NCI-H1105 (cell line): ENCODE measurements around the gene RB1.
"Not testable (repeated sequence)": the region's sequence is repeated elsewhere in the genome, so short reads cannot be mapped to it uniquely, and the experiment has no call there.

ENCODE experiments used
- DNase-seq: peaks from one replicate; lab custom pipeline; 2025; lab: John Stamatoyannopoulos, UW

Gene RB1

DNA sequence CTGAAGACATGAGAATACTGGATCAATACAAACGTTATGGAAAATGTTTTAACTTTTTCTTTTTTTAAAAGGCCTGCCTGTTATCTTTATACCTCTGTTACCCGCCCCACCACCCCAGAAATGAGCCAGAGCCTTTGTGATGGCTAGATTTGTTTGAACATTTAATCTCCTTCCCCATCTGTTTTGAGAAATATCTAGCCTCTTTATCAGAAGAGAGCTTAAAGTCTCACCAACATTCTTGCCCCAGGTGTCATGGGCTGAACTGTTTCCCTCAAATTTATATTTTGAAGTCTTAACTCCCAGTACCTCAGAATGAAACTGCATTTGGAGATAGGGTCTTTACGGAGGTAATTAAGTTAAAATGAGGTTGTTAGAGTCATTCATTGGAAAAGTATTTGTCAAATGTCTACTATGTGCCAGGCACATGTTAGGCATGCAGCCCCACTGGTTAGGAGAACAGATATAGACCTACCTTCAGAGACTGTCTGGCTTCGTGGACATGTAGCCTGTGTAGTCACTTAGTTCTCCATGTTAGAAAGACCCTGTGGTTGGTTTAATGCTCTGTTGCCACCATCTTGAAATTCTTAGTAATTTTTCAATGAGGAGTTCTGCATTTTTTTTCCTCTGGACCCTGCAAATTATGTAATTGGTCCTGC, 6.3 kb upstream of the RB1 start:
- no peak for DNase-seq

DNA sequence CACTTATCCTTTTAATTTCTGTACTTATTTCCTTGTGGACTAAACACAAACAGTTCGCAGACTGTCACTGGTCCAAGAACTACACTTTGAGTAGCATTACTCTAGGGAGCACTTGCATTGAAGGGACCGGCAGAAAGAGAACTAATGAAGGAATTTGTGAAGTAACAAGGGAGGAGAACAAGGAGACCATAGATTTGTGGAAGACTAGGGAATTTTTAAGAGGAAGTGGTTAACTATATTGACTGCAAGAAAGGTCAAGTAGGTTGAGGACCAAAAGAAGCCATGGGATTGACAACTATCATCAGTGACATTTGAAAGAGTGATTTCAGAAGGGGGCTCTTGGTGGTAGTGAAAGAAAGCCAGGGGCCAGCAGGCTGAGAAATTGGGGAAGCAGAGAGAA, 4.0 kb upstream of the RB1 start:
- no peak for DNase-seq

DNA sequence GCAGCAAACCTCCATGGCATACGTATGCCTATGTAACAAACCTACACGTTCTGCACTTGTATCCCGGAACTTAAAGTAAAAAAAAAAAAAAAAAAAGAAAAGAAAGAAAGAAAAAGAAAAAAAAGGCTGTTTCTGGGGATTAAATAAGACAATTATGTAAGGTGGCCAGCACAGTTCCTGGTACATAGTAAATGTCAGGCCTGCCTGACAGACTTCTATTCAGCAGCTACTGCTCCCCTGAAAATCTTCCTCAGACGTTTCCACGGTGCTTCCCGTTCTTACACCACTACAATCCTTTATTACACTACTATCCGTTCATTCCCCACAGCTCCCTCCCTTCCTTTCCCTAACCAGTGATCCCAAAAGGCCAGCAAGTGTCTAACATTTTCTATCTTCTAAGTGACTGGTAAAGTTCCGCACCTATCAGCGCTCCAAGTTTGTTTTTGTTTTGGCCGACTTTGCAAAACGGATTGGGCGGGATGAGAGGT, 636 bp upstream of the RB1 start:
- no peak for DNase-seq

GRCh38 chr13:48304143-48304876, 759 bp downstream of the RB1 start:
- no peak for DNase-seq

- DNase-seq, result no peak
Observed at GRCh38 chr13:48311223-48311622, 7.7 kb downstream of the RB1 start.

DNA sequence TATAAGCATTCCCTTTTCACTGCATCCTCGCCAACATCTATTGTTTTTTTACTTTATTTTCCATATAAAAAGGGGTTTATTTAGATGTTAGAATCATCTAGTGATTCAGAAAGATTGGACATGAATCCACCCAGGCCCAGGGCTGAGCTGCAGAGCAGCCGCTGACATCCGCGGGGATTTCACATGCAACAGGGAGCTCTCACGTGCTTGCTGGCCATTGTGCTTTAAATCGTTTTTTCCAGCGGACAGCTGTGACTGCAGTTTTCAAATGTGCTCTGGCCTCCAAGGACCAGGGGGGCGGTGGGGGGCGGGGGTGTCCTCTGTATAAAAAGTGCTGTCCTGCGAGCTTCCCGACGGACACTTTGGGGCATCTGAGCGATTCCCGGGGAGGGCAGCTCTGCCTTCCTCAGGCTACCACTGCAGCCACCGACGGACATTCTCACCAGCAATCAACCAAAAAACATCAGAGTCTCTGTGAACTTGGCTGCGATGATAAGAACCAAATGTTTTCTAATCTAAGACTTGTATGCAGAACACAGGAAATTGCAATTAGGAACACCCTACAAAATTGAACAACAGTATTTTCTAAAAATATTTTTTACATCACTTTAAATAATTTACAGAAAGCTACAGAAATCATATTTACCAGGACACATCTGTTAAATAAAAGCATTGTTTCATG, 12.6 kb downstream of the RB1 start:
- DNase-seq, result no peak

DNA sequence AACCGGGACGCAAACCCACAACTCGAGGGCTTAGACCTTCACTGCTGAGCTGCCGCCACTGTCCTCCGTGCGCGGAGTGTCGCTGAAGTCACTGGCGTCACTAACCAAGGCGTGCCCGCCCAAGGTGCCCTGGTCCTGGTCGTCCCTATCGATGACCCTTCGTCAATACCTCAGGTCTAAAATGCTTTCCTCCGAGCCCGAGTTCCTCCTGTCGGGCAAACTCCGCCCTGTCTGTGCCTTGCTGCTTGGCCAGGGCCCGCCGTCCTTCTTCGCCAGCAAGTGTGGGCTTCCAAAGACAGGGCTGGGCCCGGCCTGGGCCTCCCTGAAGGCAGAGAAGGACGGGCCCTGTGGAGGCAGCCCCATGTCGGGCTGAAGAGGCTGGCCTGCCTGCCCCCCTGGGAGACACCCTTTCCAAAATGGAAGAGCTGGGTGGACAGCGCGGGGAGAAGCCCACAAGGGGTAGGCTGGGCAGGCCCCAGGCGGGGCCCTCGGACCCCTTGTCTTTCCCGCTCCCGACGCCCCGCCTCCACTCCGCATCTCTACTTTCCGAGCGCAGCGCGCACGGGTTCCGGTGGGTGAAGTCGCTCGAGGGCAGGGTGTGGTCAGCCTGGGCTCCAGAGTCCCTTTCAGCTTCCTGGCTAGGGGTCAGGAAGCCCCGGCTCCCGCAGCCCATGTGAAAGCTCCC, 13.4 kb downstream of the RB1 start:
- DNase-seq, result no peak

DNA sequence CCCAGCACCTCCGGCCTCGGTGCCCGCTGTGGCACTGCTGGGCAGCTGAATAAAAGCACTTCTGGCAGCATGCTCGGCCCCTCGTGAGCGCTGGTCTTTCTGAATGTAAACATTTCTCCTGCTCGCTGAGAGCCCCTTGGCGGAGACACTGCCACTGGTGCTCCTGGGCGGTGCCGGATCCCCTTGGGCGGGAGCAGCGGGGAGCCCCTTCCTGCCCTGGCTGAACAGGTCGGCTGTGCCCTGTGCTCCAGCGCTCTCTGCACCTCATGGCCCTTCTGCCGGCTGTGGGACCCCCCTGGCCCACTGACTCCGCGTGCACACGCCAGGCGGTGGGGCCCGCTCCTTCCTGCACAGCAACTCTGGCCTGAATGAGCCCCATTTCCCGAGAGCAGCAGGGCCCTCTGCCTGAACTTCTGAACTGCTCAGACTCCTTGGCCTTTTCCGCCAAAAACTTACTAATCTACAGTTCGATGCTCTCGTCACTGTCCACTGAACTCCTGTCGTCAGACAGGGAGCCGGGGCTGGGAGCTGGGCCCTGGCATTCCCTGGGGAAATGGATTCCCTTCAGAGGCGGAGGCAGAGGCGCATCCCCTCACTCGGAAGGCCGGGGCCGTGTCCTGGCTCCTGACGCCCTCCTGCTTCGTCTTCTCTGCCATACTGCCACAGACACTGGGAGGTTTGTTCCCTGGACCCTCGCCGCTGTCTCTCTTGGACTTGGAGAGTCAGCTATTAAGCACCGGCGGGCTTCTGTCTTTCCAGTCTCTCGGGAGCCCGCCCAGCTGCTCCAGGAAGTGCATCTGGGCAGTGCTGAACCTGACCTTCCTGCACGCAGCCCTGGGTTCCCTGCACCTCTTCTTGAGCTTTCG, 14.2 kb downstream of the RB1 start:
- no peak for DNase-seq

GRCh38 chr13:48318377-48318811, 14.8 kb downstream of the RB1 start:
- DNase-seq, result no peak

DNA sequence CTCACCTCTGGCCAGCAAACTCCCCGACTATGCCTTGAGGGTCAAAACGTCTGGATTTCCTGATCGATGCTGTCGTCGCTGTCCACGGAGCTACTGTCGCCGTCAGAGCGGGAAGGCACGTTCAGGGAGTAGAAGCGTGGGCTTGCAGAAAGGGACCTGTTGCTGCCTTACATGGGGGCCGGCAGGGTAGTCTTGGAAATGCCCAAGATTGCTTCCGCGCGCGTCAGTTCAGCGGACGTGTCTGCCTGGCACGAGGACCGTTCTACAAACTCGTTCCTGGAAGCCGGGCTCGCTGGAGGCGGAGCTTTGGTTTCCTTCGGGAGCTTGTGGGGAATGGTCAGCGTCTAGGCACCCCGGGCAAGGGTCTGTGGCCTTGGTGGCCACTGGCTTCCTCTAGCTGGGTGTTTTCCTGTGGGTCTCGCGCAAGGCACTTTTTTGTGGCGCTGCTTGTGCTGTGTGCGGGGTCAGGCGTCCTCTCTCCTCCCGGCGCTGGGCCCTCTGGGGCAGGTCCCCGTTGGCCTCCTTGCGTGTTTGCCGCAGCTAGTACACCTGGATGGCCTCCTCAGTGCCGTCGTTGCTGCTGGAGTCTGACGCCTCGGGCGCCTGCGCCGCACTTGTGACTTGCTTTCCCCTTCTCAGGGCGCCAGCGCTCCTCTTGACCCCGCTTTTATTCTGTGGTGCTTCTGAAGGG, 15.4 kb downstream of the RB1 start:
- no peak for DNase-seq

DNA sequence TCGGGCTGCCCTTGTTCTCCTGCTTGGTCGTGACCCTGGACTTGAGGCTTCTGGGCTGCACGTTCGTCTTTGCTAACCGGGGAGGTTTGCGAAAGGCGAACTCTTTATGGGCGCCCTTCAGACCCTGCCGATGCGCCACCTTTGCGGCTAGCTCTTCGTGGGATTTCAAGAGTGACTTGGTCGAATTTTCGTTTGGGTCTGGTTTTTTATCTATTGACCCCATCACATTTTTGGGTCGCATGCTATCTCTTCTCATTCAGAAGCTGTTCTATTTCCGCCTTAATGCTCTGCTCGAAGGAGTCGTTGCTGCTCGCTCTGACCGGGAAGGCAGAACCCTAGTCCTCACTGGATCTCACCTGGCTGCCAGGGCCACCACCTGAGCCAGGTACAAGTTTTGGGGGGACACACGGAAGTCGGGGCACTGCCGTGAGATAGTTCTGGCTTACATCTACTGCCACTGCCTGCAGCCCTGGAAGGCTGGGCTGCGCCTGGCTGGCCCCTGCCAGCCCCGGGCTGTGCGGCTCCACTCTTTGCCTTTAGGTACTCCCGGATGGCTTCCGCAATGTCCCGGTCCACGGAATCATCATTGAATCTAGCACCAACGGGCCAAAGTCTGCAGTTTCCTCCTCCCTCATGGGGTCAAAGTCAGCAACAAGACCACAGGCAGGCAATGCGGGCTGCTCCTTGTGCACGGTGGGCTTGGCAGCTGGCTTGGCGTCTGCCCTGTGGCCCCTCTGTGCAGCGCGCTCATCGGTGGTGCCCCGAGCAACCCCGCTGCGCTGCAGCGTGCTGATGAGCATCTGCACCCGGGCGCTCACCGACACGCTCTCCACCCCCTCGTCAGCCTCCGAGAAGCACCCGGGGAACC, 16.2 kb downstream of the RB1 start:
- no peak for DNase-seq

DNA sequence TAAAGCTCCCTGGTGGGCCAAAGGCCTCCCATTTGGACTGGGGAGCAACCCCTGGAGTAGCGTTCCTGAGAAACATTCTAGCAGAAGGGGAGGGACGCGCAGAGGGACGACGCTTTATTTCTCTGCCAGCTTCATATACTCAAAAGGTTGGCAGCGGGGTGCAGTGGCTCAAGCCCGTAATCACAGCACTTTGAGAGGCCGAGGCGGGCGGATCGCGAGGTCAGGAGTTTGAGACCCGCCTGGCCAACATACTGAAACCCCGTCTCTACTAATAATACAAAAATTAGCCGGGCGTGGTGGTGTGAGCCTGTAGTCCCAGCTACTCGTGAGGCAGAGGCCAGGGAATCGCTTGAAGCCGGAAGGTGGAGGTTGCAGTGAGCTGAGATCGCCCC, 16.8 kb downstream of the RB1 start:
- DNase-seq, result no peak

DNA sequence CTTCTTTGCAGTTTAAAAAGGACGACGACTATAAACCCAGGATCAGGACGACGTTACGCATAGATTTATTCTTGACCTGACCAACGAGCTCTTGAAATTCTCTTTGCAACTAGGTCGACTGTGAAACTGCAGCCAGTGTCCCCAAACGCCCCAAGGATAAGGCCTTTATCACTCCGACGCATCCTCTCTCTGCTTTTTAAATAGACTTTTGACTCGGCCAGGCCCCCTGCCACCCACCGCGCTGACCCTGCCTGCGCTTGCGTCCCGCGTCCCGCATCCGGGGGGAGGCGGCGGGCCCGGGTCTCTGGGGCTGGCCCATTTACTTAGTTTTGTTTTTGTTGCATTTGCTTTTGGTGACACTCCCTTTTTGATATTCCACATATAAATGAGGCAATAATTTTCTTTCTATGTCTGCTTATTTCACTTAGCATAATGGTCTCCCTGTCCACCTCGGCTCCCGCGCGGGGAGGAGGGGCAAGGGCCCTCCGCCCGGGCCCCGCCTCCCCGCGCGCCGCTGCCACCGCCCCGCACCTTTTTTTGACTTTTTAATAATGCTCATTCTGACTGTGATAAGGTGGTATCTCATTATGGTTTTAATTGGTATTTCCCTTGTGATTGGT, 17.4 kb downstream of the RB1 start:
- no peak for DNase-seq

DNA sequence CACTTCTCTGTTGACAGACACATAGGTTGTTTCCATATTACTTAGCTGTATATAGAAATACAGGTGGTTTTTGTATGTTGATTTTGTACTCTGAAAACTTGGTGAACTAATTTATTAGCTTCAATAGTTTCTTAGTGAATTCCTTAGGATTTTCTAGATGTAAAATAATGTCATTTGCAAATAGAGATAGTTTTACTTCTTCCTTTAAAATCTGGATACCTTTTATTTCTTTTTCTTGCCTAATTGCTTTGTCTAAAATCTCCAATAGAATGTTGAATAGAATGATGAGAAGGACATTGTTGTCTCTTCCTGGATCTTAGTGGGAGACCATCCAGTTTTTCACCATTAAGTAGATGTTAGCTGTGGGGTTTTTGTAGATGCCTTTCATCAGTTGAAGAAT, 18.7 kb downstream of the RB1 start:
- DNase-seq, result no peak

DNA sequence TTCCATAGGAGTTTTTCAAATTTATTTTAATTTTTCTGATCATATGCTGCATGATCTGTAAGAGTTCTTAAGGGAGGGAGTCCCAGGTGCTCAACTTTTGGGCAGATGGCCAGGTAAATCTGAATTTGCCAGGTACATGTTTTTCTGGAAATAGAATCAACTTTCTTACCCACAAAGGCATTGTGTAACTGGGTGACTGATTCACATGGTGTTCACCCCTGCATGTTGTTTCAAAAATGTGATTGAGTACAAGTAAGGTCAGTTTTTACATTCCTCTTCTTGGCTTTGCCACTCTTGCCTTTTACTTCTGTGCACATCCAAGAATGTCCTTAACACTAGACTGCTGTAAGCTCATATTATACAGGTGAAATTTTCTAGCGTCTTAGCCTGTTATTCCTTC, 30.4 kb downstream of the RB1 start:
- DNase-seq, result no peak

- DNase-seq, result peak; percentile 9
Observed at GRCh38 chr13:48334534-48335127, 31.1 kb downstream of the RB1 start.

DNA sequence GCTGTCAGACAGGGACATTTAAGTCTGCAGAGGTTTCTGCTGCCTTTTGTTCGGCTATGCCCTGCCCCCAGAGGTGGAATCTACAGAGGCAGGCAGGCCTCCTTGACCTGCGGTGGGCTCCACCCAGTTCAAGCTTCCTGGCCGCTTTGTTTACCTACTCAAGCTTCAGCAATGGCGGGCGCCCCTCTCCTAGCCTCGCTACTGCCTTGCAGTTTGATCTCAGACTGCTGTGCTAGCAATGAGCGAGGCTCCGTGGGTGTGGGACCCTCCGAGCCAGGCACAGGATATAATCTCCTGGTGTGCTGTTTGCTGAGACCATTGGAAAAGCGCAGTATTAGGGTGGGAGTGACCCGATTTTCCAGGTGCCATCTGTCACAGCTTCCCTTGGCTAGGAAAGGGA, 35.6 kb downstream of the RB1 start:
- not testable (repeated sequence) for DNase-seq

GRCh38 chr13:48344264-48344663, 40.7 kb downstream of the RB1 start:
- DNase-seq, result no peak

- no peak for DNase-seq
Observed at GRCh38 chr13:48346583-48346982, 43.0 kb downstream of the RB1 start.
